NOMO-1 treated with dmso at 0.1 percent for 144 hours (cell line): ENCODE results near the gene NCCRP1.
"Not testable (repeated sequence)": the region's sequence is repeated elsewhere in the genome, so short reads cannot be mapped to it uniquely, and the experiment has no call there.

Source experiments
- DNase-seq: peaks from one replicate; lab custom pipeline; 2025; ENCODE audit not compliant: unreplicated experiment; lab: John Stamatoyannopoulos, UW

Gene NCCRP1

GRCh38 chr19:39243741-39244140, 47.0 kb downstream of the NCCRP1 start:
- DNase-seq = not testable (repeated sequence)

- not testable (repeated sequence) for DNase-seq
These were observed 47.8 kb downstream of the NCCRP1 start, which contains the start of gene IFNL3 for GRCh38 chr19:39244410-39245100. TSS of gene IFNL3 (minus strand) at chr19:39245006. CDS start at chr19:39244967, 39 bp downstream.

- not testable (repeated sequence) for DNase-seq
These were observed 48.4 kb downstream of the NCCRP1 start for GRCh38 chr19:39245166-39245565.

GRCh38 chr19:39246951-39247669, 50.3 kb downstream of the NCCRP1 start:
- DNase-seq = no peak

- DNase-seq = no peak
These were observed 51.2 kb downstream of the NCCRP1 start for GRCh38 chr19:39247701-39248664.

GRCh38 chr19:39248806-39249205, 52.0 kb downstream of the NCCRP1 start, which contains the start of gene IFNL4:
TSS of gene IFNL4 (minus strand) at chr19:39248856.
- no peak for DNase-seq

GRCh38 chr19:39251081-39251480, 54.3 kb downstream of the NCCRP1 start:
- DNase-seq = no peak
